WI38 (cell line): ENCODE measurements around the gene PARP12.

ENCODE experiments used
- H3K4me3 ChIP-seq: 2 replicates; pipeline ENCODE4 v1.5.1; 2011; ENCODE audit warnings: low read depth, mild to moderate bottlenecking, control low read depth, low read length
- TF ChIP-seq, protein P1 (sequence below): IDR thresholded peaks from 2 replicates; pipeline ENCODE4 v1.5.1; 2012; ENCODE audit warnings: low read depth, mild to moderate bottlenecking, control low read depth, low read length

The PARP12 gene

DNA sequence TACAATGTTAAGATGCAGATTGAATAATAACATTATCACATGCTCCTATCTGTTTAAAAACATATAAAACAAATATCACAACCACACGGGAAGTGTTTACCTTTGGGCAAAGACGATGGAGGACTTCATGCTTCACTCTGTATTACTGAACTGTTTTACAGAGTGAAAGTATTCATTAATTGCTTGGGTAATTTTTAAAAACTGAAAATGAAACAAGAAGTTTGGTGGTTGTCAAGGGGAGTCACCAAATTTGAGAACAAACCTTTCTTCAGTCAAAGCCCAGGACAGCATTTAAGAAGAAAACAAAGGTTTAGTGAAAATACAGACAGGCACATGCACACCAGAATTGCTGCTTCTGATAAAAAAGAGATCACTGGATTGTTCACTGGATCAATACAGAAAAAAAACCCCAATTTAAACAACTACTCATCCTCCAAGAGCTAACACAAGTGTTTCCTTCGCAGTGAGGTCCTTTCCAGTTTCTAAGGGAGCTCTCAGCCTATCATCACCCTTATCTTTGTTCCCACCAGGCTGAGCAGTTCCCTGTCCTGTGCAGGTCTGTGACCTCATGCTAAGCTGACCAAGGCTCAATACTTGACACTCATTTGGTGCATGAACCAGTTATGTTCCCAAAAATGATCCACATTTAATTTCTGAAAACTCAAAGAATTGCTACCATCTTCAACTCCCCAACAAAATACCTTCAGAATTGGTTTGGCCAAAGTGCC lies 8.8 kb downstream of the PARP12 start:
- no peak overlapping the region for H3K4me3 ChIP-seq
- TF ChIP-seq, protein P1, sequence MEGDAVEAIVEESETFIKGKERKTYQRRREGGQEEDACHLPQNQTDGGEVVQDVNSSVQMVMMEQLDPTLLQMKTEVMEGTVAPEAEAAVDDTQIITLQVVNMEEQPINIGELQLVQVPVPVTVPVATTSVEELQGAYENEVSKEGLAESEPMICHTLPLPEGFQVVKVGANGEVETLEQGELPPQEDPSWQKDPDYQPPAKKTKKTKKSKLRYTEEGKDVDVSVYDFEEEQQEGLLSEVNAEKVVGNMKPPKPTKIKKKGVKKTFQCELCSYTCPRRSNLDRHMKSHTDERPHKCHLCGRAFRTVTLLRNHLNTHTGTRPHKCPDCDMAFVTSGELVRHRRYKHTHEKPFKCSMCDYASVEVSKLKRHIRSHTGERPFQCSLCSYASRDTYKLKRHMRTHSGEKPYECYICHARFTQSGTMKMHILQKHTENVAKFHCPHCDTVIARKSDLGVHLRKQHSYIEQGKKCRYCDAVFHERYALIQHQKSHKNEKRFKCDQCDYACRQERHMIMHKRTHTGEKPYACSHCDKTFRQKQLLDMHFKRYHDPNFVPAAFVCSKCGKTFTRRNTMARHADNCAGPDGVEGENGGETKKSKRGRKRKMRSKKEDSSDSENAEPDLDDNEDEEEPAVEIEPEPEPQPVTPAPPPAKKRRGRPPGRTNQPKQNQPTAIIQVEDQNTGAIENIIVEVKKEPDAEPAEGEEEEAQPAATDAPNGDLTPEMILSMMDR, result no peak

DNA sequence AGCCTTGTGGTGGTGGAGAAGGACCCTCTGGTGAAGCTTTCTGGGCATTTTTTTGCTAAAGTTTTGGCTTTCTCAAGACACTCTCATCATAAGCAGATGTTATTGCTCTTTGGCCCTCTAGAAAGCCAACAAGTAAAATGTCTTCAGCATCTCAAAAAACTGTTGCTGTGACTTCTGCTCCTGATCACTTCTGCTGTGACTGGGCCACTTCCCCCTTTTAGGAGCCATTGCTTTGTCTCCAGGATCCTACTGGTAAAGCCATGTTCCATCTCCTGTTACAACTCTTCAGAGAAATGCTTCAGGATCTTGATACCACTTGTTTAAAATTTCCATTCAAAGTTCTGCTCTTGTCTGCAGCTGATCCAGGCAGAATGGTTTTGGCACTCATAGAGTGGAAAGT lies 10.9 kb downstream of the PARP12 start:
- TF ChIP-seq, protein P1, result no peak
- no peak overlapping the region for H3K4me3 ChIP-seq

DNA sequence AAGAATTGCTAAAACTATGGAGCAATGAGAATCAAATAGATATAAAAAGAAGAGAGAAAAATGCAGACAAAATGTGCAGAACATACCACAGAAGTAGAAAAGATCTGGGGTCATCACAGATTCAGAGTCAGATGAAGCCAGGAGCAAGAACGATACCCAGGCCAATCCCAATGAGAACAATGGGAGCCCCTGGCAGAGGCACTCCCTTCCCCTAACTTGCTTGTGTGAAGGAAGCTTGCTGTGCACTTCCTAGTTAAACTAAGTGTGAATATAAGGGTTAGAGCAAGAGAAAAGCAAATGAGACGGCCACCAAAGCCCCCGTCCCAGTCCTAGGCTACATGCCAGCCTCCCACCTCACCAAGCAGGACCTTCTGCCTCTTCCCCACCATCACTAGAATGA lies 12.7 kb downstream of the PARP12 start:
- no peak overlapping the region for H3K4me3 ChIP-seq
- TF ChIP-seq, protein P1, result no peak

DNA sequence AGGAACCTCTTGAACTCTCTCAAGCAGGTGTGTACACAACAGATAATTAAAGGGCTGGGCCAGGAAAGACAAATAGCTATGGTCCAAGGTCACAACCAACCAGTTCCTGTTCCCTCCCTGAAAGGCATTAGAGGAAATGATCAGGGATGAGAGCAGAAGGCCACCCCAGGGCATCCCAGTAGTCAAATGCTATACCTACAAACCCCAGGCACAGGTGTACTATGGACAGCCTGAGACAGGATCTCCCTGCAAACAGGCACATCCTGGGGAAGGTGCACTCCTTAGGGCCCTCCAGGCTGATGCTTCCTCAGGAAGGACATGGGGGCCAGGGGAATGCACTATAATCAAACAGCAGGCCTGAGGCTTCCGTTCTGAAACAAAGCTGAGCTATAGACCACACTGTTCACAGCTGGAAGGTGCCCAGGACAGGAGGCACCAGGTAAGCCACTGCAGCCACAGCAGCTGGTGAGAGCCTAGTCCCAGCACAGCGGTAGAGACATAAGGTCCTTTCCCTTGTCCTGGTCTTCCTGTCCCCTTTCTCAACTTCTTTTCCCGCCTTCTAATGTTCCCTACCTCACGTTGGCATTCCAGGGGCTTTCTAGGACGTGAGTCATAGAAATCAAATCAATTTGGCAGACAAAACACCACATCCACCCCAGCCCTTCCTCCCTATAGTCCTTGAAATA lies 13.3 kb downstream of the PARP12 start:
- H3K4me3 ChIP-seq, result no peak overlapping the region
- TF ChIP-seq, protein P1, result no peak

DNA sequence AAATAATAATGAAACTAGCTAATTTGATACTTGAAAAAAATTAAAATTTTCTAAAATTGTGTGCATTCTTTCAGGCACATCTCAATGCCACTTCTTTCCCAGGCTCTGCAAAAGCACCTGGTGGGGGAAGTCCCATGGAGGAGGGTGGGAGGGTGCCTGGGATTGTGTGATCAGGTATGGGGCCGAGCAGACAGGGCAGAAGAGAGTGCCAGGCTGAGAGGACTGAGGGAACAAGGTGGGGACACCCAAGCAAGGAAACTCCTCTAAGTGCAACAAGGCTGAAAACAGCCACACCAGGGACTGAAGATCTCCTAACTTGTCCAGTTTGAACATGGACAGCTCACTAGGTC lies 13.8 kb downstream of the PARP12 start:
- H3K4me3 ChIP-seq, result no peak overlapping the region
- TF ChIP-seq, protein P1, result no peak

DNA sequence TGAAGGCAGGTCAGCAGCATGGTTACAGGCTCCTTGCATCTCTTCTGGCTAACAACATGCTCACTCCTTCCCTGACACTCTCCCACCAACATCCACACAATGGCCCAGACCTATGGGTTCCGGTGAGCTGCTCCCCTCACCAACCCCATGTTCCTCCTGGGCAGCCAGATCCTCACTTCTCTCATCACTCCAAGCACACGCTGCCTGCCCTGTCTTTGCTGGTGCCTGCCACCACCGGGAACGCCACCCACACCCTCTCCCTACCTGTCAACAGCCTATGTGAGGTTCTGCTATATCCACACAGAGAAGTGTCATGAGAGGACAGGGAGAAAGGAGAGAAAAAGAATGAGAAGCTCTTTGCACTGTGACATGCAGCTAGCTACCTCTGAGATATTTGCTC lies 14.6 kb downstream of the PARP12 start:
- TF ChIP-seq, protein P1, result no peak
- H3K4me3 ChIP-seq, result no peak overlapping the region

DNA sequence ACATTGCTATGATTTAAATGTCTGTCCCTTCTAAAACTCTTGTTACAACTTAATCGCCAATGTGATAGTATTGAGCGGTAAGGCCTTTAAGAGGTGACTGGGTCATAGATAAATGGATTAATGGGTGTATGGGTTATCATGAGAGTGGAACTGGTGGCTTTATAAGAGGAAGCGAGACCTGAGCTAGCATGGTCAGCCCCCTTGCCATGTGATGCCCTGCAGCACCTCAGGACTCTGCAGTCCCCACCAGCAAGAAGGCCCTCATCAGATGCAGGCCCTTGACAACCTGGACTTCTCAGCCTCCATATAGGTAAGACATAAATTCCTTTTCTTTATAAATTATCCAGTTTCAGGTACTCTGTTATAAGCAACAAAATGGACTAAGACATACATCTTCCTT lies 15.6 kb downstream of the PARP12 start:
- TF ChIP-seq, protein P1, result no peak
- no peak overlapping the region for H3K4me3 ChIP-seq
